NCI-H510A treated with DMSO at 0.1 percent for 48 hours (cell line): Measurements from ENCODE around the gene RNPS1.
A peak's percentile ranks its signal among the peaks of the same experiment; 100 is the strongest.

Source experiments
- DNase-seq: peaks from one replicate; lab custom pipeline; 2025; lab: John Stamatoyannopoulos, UW

The RNPS1 gene

DNA sequence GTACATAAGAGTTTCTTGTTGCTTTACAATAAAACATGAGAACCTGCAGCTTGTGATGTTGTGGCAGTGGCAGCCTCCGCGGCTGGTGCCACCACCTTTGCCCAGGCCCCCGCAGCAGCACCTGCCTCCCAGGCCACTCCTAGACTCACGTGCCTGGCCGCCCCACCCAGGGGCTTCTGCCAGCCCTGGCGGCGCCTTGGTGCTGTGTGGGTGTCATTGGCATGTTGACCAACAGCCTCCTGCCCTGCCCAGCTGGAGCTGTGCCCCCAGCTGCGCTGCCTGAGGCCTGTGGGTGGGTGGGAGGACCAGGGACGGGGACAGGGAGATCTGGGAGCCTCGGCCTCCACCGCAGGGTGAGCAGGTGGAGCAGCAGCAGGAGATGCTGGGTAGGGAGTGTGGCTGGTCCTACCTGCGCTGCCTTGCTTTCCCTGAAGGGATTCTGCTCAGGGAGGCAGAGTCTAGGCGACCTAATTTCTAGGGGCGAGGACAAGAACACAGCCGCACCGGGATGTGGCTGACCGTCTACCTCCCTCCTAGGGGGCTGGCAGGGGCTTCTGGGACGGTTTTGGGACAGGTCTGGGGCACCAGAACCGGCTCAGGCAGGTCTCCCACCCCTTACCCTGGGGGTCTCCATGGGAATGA is 32.1 kb downstream of the RNPS1 start:
- DNase-seq = no peak

DNA sequence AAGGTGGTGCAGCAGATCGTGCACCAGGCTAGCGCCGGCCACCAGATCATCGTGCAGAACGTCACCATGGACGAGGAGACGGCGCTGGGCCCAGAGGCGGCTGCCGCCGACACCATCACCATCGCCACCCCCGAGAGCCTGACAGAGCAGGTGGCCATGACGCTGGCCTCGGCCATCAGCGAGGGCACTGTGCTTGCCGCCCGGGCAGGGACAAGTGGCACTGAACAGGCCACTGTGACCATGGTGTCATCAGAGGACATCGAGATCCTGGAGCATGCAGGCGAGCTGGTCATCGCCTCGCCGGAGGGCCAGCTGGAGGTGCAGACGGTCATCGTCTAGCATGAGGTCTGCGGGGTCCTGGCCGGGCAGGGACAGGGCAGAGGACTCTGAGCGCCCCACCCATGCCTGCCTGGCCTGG is 32.7 kb downstream of the RNPS1 start:
- DNase-seq = no peak

DNA sequence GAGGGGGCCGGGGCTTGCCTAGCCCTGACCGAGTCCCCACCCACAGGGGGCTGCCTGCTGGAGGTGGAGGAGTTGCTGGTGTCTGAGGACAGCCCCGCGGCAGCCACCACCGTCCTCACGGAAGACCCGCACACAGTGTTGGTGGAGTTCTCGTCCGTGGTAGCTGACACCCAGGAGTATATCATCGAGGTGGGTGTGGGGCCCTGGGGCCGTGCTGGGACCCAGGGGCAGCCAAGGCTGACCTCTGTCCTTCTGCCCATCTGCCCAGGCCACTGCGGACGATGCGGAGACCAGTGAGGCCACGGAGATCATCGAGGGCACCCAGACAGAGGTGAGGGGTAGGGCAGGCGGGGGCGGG is 33.1 kb downstream of the RNPS1 start:
- no peak for DNase-seq

DNA sequence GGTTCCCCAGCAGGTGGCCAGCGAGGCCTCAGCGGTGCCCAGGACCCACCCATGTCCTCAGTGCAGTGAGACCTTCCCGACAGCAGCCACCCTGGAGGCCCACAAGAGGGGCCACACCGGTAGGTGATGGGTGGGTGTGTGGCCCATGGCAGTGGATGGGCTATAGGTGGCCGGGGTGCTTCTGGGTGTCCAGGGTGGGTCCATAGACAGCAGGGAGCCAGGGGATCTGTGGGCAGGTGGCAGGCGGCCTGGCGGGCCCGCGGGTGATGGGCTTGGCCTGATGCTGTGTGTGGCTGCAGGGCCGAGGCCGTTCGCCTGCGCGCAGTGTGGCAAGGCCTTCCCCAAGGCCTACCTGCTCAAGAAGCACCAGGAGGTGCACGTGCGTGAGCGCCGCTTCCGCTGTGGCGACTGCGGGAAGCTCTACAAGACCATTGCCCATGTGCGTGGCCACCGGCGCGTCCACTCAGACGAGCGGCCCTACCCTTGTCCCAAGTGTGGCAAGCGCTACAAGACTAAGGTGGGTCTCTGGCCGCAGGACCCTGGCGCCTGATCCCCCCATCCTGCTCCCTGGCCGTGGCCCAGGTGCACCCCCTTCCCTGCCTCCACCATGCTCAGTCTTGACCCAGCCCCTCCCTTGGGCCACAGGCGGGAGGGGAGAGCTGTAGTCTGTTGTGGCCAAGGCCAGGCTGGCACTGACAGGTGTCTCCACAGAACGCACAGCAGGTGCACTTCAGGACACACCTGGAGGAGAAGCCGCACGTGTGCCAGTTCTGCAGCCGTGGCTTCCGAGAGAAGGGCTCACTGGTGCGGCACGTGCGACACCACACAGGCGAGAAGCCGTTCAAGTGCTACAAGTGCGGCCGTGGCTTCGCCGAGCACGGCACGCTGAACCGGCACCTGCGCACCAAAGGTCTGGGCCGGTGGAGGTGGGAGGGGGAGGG is 33.8 kb downstream of the RNPS1 start:
- peak; percentile 56 for DNase-seq

DNA sequence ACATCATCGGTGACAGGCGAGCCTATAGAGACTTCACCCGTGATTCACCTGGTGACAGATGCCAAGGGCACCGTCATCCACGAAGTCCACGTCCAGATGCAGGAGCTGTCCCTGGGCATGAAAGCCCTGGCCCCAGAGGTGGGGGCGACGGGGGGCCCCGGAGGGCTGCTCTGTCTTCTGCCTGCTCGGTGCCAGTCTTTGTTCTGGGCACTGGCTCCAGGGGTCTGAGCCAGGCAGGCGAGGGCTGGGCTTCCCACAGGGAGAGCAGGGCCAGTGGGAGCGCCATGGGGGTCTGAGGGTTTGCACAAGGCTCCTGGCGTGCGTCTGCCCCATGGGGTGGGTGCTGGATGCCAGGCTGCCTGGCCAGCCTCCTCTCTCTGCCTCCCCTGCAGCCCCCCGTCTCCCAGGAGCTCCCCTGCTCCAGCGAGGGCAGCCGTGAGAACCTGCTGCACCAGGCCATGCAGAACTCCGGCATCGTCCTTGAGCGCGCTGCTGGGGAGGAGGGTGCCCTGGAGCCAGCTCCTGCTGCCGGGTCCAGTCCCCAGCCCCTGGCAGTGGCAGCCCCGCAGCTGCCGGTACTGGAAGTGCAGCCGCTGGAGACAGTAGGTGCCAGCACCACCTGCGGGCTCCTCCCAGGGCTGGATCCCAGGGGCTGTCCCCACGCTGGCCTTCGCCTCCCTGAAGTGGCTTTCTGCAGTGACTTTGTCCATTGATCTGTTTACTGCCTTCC is 34.7 kb downstream of the RNPS1 start:
- DNase-seq = no peak

DNA sequence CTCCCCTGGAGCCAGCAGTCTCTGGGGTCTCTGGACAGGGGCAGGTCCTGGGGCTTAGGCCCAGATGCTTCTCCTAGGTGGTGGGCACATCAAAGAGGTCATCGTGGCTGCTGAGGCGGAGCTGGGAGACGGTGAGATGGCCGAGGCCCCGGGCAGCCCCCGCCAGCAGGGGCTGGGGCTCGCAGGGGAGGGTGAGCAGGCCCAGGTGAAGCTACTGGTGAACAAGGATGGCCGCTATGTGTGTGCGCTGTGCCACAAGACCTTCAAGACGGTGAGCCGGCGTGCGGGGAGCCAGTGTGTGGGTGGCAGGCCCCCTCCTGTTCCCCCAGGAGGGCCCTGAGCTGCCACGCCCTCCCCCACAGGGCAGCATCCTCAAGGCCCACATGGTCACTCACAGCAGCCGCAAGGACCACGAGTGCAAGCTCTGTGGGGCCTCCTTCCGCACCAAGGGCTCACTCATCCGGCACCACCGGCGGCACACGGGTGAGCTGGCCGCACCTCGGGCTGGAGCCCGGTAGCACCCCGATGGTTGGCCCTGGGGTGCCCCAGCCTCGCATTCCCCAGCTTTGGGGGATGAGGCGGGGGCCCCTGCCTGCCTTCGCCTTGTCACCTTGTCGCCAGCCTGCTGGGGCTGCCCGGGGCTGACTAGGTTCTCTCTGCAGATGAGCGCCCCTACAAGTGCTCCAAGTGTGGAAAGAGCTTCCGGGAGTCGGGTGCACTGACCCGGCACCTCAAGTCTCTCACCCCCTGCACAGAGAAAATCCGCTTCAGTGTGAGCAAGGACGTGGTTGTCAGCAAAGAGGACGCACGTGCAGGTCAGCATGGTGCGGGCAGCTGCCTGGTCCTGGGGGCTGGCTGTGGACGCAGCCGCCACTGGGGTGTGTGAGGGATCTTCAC is 35.6 kb downstream of the RNPS1 start:
- no peak for DNase-seq

DNA sequence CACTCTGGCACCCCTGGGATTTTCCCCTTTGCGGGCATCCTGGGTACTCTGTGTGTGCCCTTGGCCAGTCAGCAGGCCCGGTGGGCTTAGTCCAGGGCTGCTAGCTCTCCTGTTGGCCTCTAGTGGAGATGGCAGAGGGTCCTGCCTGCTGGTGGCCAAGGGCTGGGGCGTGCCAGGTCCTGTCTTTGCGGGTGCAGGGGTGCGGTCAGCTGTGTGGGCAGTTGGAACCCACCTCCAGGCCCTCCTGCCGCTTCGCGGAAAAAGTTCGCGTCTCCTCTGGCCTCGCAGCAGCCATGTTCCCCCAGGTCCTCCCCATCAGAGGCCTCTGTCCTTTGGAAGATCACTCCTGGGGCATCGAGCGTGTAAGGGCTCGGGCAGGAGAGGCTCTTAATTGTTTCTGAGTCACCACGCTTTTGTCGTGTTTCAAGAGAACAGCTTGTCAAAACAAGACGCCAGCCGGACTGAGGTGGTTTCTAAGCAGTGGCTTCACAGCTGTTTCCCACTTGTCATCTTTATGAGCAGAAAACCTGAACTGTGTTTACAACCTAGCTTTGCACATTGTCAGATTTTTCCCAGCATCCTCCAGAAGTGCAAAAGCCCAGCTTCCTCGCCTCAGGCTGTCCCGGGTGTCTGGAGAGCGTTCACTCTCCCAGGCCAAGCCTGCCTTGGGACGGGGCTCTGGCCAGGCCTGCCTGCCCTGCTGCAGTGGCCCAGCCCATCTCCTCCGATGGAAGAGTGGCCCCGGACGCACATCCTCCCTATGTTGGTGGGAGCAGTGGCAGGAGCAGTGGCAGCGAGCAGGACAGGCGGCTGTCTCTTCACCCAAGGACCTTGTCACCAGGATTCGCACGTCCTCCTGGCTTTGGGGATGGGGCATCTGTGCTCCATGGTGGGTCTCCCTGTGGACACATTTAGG is 36.7 kb downstream of the RNPS1 start:
- no peak for DNase-seq

DNA sequence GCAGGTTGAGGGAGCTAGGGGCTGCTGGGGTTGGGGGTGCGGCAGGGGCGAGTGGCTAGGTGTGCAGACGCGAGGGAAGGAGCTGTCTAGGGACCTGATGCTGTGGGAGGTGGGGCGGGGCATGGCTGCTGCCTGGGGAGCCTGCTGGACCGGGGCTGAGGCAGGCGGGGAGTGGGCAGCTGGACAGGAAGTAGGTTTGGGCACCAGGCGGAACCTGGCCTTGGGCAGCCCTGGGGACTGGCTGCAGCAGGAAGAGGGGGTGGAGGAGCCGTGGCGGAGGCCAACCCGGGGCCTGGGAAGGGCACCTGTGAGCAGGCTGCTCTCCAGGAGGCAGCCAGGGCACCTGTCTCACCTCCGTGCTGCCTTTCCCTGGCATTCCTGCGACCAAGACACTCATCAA is 37.5 kb downstream of the RNPS1 start:
- DNase-seq = no peak

DNA sequence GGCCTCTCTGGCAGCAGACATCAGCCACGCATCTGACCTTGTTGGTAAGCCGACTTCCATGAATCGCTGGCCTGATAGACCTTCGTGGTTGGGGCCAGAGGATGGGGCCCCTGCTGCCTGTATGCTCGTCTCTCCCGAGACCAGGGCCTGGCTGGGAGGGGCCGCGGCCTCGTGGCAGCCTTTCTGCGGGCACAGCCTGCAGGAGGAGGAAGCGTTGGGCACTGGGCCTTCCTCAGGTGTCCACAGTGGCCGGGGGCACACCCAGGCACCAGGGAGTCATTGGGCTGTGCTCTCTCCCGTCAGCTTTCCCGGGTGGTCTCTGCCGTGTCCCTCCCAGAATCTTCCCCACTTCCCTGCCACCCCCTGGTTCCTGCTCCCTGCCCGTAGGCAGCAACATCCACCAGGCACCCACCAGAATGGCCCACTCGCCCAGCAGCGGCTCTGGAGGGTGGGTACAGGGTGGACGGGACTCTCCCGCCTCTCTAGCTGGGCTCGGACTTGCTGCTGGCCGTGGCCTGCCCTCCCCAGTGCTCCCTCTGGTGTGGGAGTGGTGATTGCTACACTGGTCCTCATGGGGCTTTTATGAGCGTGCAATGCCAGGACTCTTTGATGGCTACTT is 38.2 kb downstream of the RNPS1 start:
- DNase-seq = no peak

DNA sequence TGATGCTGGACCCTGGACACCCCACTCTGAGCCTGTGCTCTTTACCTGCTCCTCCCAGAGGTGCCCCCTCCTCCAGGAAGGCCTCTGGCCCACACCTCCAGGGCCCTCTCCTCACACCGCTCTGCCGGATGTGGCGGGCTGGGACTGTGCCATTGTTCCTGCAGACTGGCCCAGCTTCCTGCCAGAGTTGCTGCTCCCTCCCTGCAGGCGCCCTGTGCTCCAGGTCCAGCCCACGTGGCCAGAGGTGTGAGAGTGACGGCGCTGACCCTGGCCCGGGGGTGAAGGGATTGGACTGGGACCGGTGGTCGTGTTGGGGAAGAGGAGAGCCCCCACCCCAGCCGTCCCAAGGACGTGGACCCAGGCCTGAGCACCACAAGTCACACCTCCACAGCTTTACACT is 38.8 kb downstream of the RNPS1 start:
- no peak for DNase-seq

DNA sequence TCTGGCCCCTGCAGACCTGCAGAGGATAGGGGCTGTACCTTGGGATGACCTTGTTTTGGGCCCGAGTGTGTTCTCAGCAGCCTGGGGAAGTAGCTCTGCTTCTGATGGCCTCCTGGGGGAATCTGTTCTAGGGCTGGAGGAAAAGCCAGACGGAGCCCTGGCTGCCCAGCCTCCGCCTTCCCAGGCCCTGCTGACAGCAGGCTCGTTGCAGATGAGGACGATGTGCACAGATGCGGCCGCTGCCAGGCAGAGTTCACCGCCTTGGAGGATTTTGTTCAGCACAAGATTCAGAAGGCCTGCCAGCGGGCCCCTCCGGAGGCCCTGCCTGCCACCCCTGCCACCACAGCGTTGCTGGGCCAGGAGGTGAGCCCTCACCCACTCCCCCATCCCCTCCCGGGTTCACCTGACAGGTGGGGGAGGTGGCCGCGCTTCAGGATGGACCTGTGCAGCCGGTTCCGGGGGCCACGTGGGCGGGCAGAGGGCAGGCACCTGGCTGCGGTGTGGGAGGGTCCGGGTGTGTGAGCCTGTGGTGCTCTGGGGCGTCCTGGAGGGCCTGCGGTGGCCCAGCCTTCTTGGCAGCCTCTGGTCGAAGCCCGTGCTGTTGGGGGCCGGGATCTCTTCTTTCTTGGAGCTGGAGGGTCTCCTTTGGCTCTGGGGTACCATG is 39.6 kb downstream of the RNPS1 start:
- DNase-seq = no peak

DNA sequence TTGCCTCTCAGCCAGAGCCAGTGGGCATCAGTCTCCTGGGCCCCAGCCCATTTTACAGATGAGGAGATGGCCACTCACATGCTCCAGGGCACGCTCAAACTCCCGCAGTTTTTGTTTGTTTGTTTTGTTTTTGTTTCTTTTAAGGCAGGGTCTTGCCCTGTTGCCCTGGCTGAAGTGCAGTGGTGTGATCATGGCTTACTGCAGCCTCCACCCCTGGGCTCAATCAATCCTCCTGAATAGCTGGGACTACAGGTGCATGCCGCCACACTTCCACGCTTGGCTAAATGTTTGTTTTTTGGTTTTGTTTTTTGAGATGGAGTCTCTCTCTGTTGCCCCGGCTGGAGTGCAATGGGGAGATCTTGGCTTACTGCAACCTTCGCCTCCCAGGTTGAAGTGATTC is 41.0 kb downstream of the RNPS1 start:
- DNase-seq = no peak

DNA sequence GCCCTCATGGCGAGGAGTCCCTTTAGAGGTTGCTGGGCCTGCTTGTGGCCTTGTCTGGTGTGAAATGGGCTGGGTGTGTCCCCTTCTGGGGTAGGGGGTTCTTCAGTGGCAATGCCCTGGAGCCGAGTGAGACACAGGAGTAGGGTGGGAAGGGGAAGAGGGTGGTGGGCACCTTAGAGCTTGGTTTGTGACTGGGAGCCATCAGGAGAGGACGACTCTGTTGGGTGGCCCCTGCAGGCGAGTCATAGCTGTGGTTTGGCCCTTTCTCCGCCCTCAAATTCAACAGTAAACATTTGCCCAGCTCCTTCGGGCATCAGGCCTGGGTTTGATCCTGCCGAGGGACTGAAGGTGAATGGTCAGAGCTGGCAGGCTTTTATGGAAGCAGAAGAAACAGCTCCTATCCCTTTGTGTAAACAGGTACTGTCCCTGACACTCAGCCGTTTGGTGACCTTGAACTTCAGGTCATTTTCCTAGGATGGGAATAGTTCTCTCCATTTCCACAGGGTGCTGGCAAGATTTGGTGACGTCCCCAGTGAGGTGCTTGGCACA is 41.6 kb downstream of the RNPS1 start:
- no peak for DNase-seq

DNA sequence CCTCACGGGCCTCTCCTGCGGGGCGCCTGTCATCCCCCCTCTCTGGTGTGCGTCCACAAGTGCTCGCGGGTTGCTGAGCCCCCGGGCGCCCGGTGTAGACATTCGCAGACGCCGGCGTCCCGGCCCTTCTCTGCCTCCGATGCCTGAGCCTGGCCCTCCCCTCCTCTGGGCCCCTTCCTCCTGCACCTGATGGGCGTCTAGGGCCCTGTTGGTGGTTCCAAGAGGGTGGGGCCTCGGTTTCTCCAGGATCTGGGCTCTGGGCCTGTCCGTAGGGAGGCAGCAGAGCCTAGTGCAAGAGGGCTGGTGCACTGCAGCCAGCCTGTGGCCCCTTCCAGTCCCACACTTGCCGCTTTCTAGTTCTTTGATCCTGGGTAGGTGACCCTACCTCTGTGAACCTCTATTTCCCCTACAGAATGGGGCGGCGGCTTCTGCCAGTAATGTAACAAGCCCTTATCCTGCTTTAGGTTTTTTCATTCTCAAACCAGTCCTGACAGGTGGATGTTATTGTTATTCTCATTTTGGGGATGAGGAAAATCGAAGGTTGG is 43.9 kb downstream of the RNPS1 start:
- peak; percentile 28 for DNase-seq

DNA sequence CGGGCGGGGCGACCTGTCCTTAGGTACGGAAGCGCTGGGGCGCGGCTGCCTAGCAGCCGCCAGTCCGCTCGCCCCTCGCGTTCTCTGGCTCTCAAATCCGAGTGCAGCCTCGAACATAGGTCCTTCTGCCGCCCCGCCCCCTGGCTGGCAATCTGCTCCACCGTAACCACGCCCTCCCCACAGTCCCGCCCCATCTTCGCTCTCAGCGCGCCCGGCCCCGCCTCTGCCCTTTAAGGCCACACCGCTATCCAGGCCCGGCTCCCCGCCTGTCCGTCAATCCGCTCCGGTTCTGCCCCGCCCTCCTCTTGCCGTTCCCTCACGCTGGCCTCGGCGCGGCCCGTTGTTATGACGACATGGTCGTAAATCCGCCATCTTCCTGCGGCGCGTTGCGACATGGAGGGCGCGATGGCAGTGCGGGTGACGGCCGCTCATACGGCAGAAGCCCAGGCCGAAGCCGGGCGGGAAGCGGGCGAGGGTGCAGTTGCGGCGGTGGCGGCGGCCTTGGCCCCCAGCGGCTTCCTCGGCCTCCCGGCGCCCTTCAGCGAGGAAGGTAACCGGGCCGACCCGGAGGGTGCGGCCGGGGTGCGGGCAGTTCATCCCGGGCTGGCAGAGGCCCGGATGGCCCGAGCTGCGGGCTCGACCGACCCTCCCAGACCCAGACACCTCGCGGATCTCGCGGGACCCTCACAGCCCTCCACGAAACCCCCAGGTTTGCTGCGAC is 44.5 kb downstream of the RNPS1 start, which contains the start of gene E4F1:
E4F1 (plus strand) TSS at position 371 of the 721 bp plus-strand sequence; CDS start at position 394, 23 bp downstream.
- DNase-seq = peak; percentile 95

DNA sequence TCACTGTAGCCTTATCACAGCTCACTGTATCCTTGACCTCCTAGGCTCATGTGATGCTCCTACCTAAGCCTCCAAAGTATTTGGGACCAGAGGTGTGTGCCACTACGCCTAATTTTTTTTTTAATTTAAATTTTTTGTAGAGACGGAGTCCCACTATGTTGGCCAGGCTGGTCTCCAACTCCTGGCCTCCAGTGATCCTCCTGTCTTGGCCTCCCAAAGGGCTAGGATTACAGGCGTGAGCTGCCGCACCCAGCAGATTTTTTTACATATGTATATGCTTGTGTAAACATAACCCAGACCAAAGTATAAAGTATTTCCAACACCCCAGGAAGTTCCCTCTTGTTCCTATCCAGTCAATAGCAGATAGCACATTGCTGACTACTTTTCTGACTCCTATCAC is 51.6 kb downstream of the RNPS1 start:
- no peak for DNase-seq

DNA sequence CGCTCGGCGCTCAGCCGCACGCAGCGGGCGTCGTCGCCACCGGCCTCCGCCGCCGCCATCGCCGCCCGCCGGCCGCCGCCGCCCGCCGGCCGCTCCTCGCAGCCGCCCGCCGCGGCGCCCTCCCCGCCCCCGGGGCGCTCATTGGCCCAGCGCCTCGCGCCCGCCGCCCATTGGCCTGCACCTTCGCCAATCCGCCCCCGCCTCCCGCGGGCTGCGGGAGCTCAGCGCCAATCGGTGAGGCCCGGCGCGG is 53.3 kb downstream of the RNPS1 start, which contains the start of gene PGP:
PGP (minus strand) TSS at position 122 of the 250 bp plus-strand sequence; CDS start at position 59, 63 bp downstream.
- DNase-seq = no peak
